ENCODE measurements around the gene SPEG.

SPEG gene

DNA sequence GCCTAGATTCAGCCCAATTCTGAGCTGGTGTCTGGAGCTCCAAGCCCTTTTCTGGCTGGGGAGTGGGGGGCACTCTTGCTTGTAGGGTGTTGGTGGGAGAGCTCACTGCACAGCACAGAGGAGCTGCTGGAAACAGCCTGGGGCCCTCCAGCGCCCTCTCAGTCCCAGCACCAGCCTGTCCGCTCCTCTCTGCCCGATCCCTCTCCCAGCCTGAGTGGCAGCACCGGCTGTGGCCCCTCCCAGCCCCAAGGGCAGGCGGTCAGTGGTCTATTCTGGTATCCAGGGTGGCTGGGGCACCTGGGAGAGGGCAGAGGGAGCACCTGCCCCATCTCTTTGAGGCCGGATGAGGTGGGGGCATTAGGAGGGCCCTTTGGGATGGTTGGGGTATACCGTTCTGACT is 29.7 kb upstream of the SPEG start:
- Histone ChIP-seq H4K8ac (ENCODE audit: low read depth, low read length) (no peak overlapping the region), H4K91ac (ENCODE audit: low read depth, low read length, poor library complexity) (no peak overlapping the region), H2BK5ac (ENCODE audit: low read length) (no peak overlapping the region), H3K23ac (ENCODE audit: low read depth, low read length, poor library complexity) (no peak overlapping the region), H3K9me3 (replicated peaks in 1 of 2; ENCODE audit: control insufficient read depth in 2 of 2, insufficient read depth in 1 of 2, low read depth in 1 of 2, low read length in 2 of 2) (no peaks in the 10 kb centered on the region), H2BK15ac (ENCODE audit: low read length) (peak overlapping the region; percentile 22), H3K27ac (replicated peaks; ENCODE audit: low read length) (no peak overlapping the region), H3K79me1 (ENCODE audit: low read depth, low read length) (peaks cover 2% of the 10 kb centered on the region), H2BK12ac (ENCODE audit: low read length) (no peak overlapping the region), H2BK120ac (ENCODE audit: low read depth, low read length) (no peak overlapping the region), H2AK5ac (ENCODE audit: low read depth, low read length) (peak overlapping the region; percentile 76), H3K36me3 (replicated peaks in 1 of 2; ENCODE audit: control insufficient read depth in 2 of 2, insufficient read depth in 2 of 2, low read length in 2 of 2) (no peaks in the 10 kb centered on the region), H2AFZ (ENCODE audit: low read length) (no peak overlapping the region), H3K18ac (ENCODE audit: low read length) (peak overlapping the region; percentile 31), H3K4me1 (ENCODE audit: control insufficient read depth in 2 of 2, insufficient read depth in 1 of 2, low read depth in 1 of 2, low read length in 2 of 2) (peaks cover 8 to 10% of the 10 kb centered on the region in 2 donors), H3K4me2 (ENCODE audit: insufficient read depth, low read length, poor library complexity, severe bottlenecking) (no peak overlapping the region), H3K4ac (ENCODE audit: low read length) (no peak overlapping the region), H3K9ac (ENCODE audit: low read depth, low read length, poor library complexity) (no peak overlapping the region), H3K27me3 (ENCODE audit: control insufficient read depth in 3 of 3, insufficient read depth in 3 of 3, low read depth in 1 of 3, low read length in 3 of 3) (peaks cover 0 to 55% (median 0%) of the 10 kb centered on the region in 3 experiments), H3K14ac (ENCODE audit: low read length) (no peak overlapping the region), H3K4me3 (ENCODE audit: low read length in 2 of 2) (no peak overlapping the region)
- no peak for DNase-seq (ENCODE audit: low spot score)
- no CpG with 5 or more reads among the region's 7 CpGs for WGBS, 2 donors (ENCODE audit: extremely low coverage in 2 of 2, insufficient read length in 2 of 2, insufficient replicate concordance in 1 of 2)

DNA sequence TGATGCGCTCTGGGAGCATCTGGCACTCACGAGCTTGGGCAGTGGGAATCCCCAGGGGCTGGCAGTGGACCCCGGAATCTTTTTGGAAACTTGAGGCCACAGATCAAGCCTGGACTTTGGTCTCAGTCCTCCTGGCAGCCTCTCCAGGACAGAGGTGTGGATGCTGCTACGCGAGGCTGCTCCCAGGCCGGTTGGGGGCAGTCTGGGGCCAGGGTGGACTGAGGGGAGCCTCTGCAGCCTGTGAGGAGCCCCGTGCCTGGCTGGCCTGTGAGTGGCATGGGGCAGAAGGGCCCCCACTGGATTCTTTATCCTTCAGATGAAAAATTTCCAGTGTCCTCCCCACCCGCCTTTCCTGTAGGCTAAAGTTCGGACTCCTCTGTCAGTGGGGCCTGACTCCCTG is 29.2 kb upstream of the SPEG start:
- no peak overlapping the region for H3K14ac ChIP-seq (ENCODE audit: low read length)
- no peak overlapping the region for H3K4me2 ChIP-seq (ENCODE audit: insufficient read depth, low read length, poor library complexity, severe bottlenecking)
- H3K4ac ChIP-seq (ENCODE audit: low read length), result peak overlapping the region; percentile 55
- H2AK5ac ChIP-seq (ENCODE audit: low read depth, low read length), result peak overlapping the region; percentile 76
- H2BK12ac ChIP-seq (ENCODE audit: low read length), result no peak overlapping the region
- no peak overlapping the region for H3K4me3 ChIP-seq (ENCODE audit: low read length in 2 of 2)
- H3K36me3 ChIP-seq (replicated peaks in 1 of 2; ENCODE audit: control insufficient read depth in 2 of 2, insufficient read depth in 2 of 2, low read length in 2 of 2), result no peaks in the 10 kb centered on the region
- peaks cover 2% of the 10 kb centered on the region for H3K79me1 ChIP-seq (ENCODE audit: low read depth, low read length)
- no CpG with 5 or more reads among the region's 9 CpGs for WGBS, 2 donors (ENCODE audit: extremely low coverage in 2 of 2, insufficient read length in 2 of 2, insufficient replicate concordance in 1 of 2)
- H2BK120ac ChIP-seq (ENCODE audit: low read depth, low read length), result no peak overlapping the region
- no peak overlapping the region for H2BK15ac ChIP-seq (ENCODE audit: low read length)
- no peak overlapping the region for H4K91ac ChIP-seq (ENCODE audit: low read depth, low read length, poor library complexity)
- H2BK5ac ChIP-seq (ENCODE audit: low read length), result no peak overlapping the region
- peaks cover 0 to 50% (median 0%) of the 10 kb centered on the region in 3 experiments for H3K27me3 ChIP-seq (ENCODE audit: control insufficient read depth in 3 of 3, insufficient read depth in 3 of 3, low read depth in 1 of 3, low read length in 3 of 3)
- H3K18ac ChIP-seq (ENCODE audit: low read length), result no peak overlapping the region
- H3K23ac ChIP-seq (ENCODE audit: low read depth, low read length, poor library complexity), result peak overlapping the region; percentile 37
- H4K8ac ChIP-seq (ENCODE audit: low read depth, low read length), result no peak overlapping the region
- H3K9ac ChIP-seq (ENCODE audit: low read depth, low read length, poor library complexity), result no peak overlapping the region
- DNase-seq (ENCODE audit: low spot score), result no peak
- no peak overlapping the region for H3K27ac ChIP-seq (replicated peaks; ENCODE audit: low read length)
- H3K9me3 ChIP-seq (replicated peaks in 1 of 2; ENCODE audit: control insufficient read depth in 2 of 2, insufficient read depth in 1 of 2, low read depth in 1 of 2, low read length in 2 of 2), result no peaks in the 10 kb centered on the region
- H2AFZ ChIP-seq (ENCODE audit: low read length), result no peak overlapping the region
- peaks cover 5 to 10% of the 10 kb centered on the region in 2 donors for H3K4me1 ChIP-seq (ENCODE audit: control insufficient read depth in 2 of 2, insufficient read depth in 1 of 2, low read depth in 1 of 2, low read length in 2 of 2)

DNA sequence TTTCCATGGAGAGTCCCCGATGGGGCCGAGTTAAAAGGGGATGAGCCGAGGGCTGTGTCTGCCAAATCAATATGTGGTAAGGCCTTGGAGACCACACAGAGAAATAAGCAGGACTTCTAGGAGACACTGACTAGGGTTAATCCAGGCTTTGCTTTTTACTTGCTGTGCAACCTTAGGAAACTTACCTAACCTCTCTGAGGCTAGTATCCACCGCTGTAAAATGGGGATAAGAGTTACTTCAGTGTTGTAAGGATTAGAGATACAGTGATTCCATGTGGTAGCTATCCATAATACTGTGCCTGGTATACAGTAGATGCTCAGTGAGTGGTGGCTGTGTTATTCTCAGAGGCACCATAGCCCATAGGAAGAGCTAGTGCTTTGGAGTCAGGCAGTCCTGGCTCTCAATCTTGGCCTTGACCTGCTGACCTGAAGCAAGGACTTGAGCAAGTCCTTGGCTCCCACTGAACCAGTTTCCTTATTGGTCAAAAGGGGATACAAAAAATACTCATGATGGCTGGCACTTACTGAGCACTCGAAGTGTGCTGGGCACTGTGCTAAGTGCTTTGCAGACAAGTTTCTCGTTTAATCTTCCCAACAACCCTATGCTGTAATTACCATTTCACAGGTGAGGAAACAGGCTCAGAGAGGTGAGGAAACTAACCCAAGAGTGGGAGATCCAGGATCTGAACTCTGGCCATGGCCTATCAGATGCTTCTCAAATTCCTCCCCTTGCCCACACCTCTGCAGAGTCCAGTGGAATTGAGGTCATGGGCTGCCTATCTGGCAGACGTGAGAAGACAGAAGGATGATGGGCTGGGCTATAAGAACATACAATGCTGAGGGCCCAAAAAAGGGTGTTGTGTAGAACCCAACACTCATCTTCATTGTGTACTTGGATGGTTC is 28.4 kb upstream of the SPEG start:
- Histone ChIP-seq H3K79me1 (ENCODE audit: low read depth, low read length) (peaks cover 2% of the 10 kb centered on the region), H2BK15ac (ENCODE audit: low read length) (no peak overlapping the region), H2AK5ac (ENCODE audit: low read depth, low read length) (peak overlapping the region; percentile 76), H3K18ac (ENCODE audit: low read length) (no peak overlapping the region), H2BK12ac (ENCODE audit: low read length) (no peak overlapping the region), H3K27me3 (ENCODE audit: control insufficient read depth in 3 of 3, insufficient read depth in 3 of 3, low read depth in 1 of 3, low read length in 3 of 3) (peaks cover 0 to 49% (median 0%) of the 10 kb centered on the region in 3 experiments), H3K9ac (ENCODE audit: low read depth, low read length, poor library complexity) (no peak overlapping the region), H3K4me2 (ENCODE audit: insufficient read depth, low read length, poor library complexity, severe bottlenecking) (no peak overlapping the region), H2BK120ac (ENCODE audit: low read depth, low read length) (no peak overlapping the region), H4K91ac (ENCODE audit: low read depth, low read length, poor library complexity) (no peak overlapping the region), H4K8ac (ENCODE audit: low read depth, low read length) (no peak overlapping the region), H2AFZ (ENCODE audit: low read length) (no peak overlapping the region), H3K4me3 (ENCODE audit: low read length in 2 of 2) (no peak overlapping the region), H3K9me3 (replicated peaks in 1 of 2; ENCODE audit: control insufficient read depth in 2 of 2, insufficient read depth in 1 of 2, low read depth in 1 of 2, low read length in 2 of 2) (no peaks in the 10 kb centered on the region), H3K4me1 (ENCODE audit: control insufficient read depth in 2 of 2, insufficient read depth in 1 of 2, low read depth in 1 of 2, low read length in 2 of 2) (peaks cover 5 to 10% of the 10 kb centered on the region in 2 donors), H3K36me3 (replicated peaks in 1 of 2; ENCODE audit: control insufficient read depth in 2 of 2, insufficient read depth in 2 of 2, low read length in 2 of 2) (no peaks in the 10 kb centered on the region), H3K23ac (ENCODE audit: low read depth, low read length, poor library complexity) (peak overlapping the region; percentile 37), H3K14ac (ENCODE audit: low read length) (no peak overlapping the region), H3K27ac (replicated peaks; ENCODE audit: low read length) (no peak overlapping the region), H2BK5ac (ENCODE audit: low read length) (no peak overlapping the region), H3K4ac (ENCODE audit: low read length) (peak overlapping the region; percentile 55)
- DNase-seq (ENCODE audit: low spot score), result no peak
- WGBS, 2 donors (ENCODE audit: extremely low coverage in 2 of 2, insufficient read length in 2 of 2, insufficient replicate concordance in 1 of 2), result no CpG with 5 or more reads among the region's 7 CpGs

- Histone ChIP-seq H3K9me3 (replicated peaks in 1 of 2; ENCODE audit: control insufficient read depth in 2 of 2, insufficient read depth in 1 of 2, low read depth in 1 of 2, low read length in 2 of 2) (no peaks in the 10 kb centered on the region), H2BK15ac (ENCODE audit: low read length) (no peak overlapping the region), H3K27me3 (ENCODE audit: control insufficient read depth in 3 of 3, insufficient read depth in 3 of 3, low read depth in 1 of 3, low read length in 3 of 3) (peaks cover 0 to 49% (median 0%) of the 10 kb centered on the region in 3 experiments), H2BK12ac (ENCODE audit: low read length) (no peak overlapping the region), H2BK120ac (ENCODE audit: low read depth, low read length) (no peak overlapping the region), H3K36me3 (replicated peaks in 1 of 2; ENCODE audit: control insufficient read depth in 2 of 2, insufficient read depth in 2 of 2, low read length in 2 of 2) (no peaks in the 10 kb centered on the region), H3K4ac (ENCODE audit: low read length) (no peak overlapping the region), H3K23ac (ENCODE audit: low read depth, low read length, poor library complexity) (no peak overlapping the region), H4K8ac (ENCODE audit: low read depth, low read length) (no peak overlapping the region), H3K4me1 (ENCODE audit: control insufficient read depth in 2 of 2, insufficient read depth in 1 of 2, low read depth in 1 of 2, low read length in 2 of 2) (peaks cover 5 to 8% of the 10 kb centered on the region in 2 donors), H3K4me2 (ENCODE audit: insufficient read depth, low read length, poor library complexity, severe bottlenecking) (no peak overlapping the region), H3K79me1 (ENCODE audit: low read depth, low read length) (peaks cover 2% of the 10 kb centered on the region), H2AFZ (ENCODE audit: low read length) (no peak overlapping the region), H3K4me3 (ENCODE audit: low read length in 2 of 2) (no peak overlapping the region), H2BK5ac (ENCODE audit: low read length) (no peak overlapping the region), H2AK5ac (ENCODE audit: low read depth, low read length) (no peak overlapping the region), H4K91ac (ENCODE audit: low read depth, low read length, poor library complexity) (no peak overlapping the region), H3K18ac (ENCODE audit: low read length) (no peak overlapping the region), H3K9ac (ENCODE audit: low read depth, low read length, poor library complexity) (no peak overlapping the region), H3K14ac (ENCODE audit: low read length) (no peak overlapping the region), H3K27ac (replicated peaks; ENCODE audit: low read length) (no peak overlapping the region)
- WGBS, 2 donors (ENCODE audit: extremely low coverage in 2 of 2, insufficient read length in 2 of 2, insufficient replicate concordance in 1 of 2), result no CpG with 5 or more reads among the region's 3 CpGs
- no peak for DNase-seq (ENCODE audit: low spot score)
Observed at GRCh38 chr2:219406861-219407230, 27.8 kb upstream of the SPEG start.
